Keratinocyte (primary cell): ENCODE data around the gene LSAMP. TPM values are rescaled to one million over a fixed set of nuclear protein-coding genes. Genes with fewer than 3 reads are reported as not detected.

Source experiments
- DNase-seq: peaks from one replicate; pipeline ENCODE4 v3.0.0-alpha.2; 2011; ENCODE audit warnings: low read depth, missing footprints, low spot score
- FAIRE-seq: peaks from 2 replicates; lab custom pipeline; 2011; peaks lifted over from hg19 to GRCh38; lab: Jason Lieb, UNC
- H2AFZ ChIP-seq: 2 replicates; pipeline ENCODE4 v1.6.0; 2012; ENCODE audit warnings: low read length, control low read depth, inconsistent platforms; ENCODE audit not compliant: control insufficient read depth
- H3K27ac ChIP-seq: 2 replicates; pipeline ENCODE4 v1.5.1; 2011; ENCODE audit warnings: low read length; ENCODE audit not compliant: control insufficient read depth, insufficient read depth
- H3K27me3 ChIP-seq: 3 replicates; pipeline ENCODE4 v1.6.0; 2011; ENCODE audit warnings: low read length; ENCODE audit not compliant: control insufficient read depth, insufficient read depth; ENCODE audit errors: extremely low read depth
- H3K36me3 ChIP-seq, 2 experiments: 2 replicates in 1 of 2; 3 replicates in 1 of 2; pipeline ENCODE4 v1.5.1; 2011; ENCODE audit warnings: low read length in 2 of 2, mild to moderate bottlenecking in 1 of 2; ENCODE audit not compliant: control insufficient read depth in 2 of 2, insufficient read depth in 2 of 2; ENCODE audit errors: extremely low read depth in 1 of 2
- H3K4me1 ChIP-seq: 3 replicates; pipeline ENCODE4 v1.5.1; 2011; ENCODE audit warnings: low read length; ENCODE audit not compliant: control insufficient read depth, insufficient read depth; ENCODE audit errors: extremely low read depth
- H3K4me2 ChIP-seq: 3 replicates; pipeline ENCODE4 v1.6.0; 2011; ENCODE audit warnings: low read depth, low read length; ENCODE audit not compliant: control insufficient read depth, insufficient read depth; ENCODE audit errors: extremely low read depth
- H3K4me3 ChIP-seq, 3 experiments: fragments of 200-600 bp in 1 of 3; sonication (generic) in 1 of 3; 2 replicates in 2 of 3; 3 replicates in 1 of 3; pipeline ENCODE4 v1.5.1; 2011 to 2016; ENCODE audit warnings: low read length in 3 of 3, mild to moderate bottlenecking in 3 of 3, control low read depth in 2 of 3, inconsistent platforms in 1 of 3, low read depth in 1 of 3, mixed read lengths in 1 of 3, mixed run types in 1 of 3, moderate library complexity in 1 of 3; ENCODE audit not compliant: control insufficient read depth in 2 of 3, insufficient read depth in 2 of 3; ENCODE audit errors: extremely low read depth in 1 of 3
- H3K79me2 ChIP-seq: 2 replicates; pipeline ENCODE4 v1.6.0; 2012; ENCODE audit warnings: low read length; ENCODE audit not compliant: control insufficient read depth, insufficient read depth
- H3K9ac ChIP-seq: 3 replicates; pipeline ENCODE4 v1.6.0; 2011; ENCODE audit warnings: low read length; ENCODE audit not compliant: control insufficient read depth, insufficient read depth; ENCODE audit errors: extremely low read depth
- H3K9me1 ChIP-seq: 3 replicates; pipeline ENCODE4 v1.6.0; 2011; ENCODE audit warnings: low read length; ENCODE audit not compliant: control insufficient read depth, insufficient read depth; ENCODE audit errors: extremely low read depth
- H3K9me3 ChIP-seq: 2 replicates; pipeline ENCODE4 v1.5.1; 2012; ENCODE audit warnings: low read depth, low read length; ENCODE audit not compliant: control insufficient read depth
- H4K20me1 ChIP-seq: 3 replicates; pipeline ENCODE4 v1.6.0; 2011; ENCODE audit warnings: low read length; ENCODE audit not compliant: control insufficient read depth, insufficient read depth; ENCODE audit errors: extremely low read depth
- EZH2 ChIP-seq: IDR thresholded peaks from one replicate; pipeline ENCODE4 v1.6.1; 2012; ENCODE audit warnings: inconsistent platforms, mild to moderate bottlenecking, low read length, moderate library complexity
- dilution Hi-C: fragments of 300-500 bp; cut with MboI; formaldehyde crosslinking; loops from one replicate; pipeline ENCODE4 v1.7.0; 2020; ENCODE audit warnings: low sequenced_read_pairs; ENCODE audit not compliant: extremely low pct_ligation_motif_present
- polyA plus RNA-seq, 5 experiments: library from polyadenylated mRNA; depleted of rRNA in 3 of 5; stranded (reverse) in 3 of 5; stranded (forward) in 1 of 5; unstranded in 1 of 5; fragments of >200 nt; gene quantifications; 1 replicate in 1 of 5; 2 replicates in 3 of 5; 3 replicates in 1 of 5; pipeline versions ENCODE4 v1.2.1 to v1.2.3, GENCODE V29; 2011 to 2012; ENCODE audit warnings: missing spikeins in 2 of 5, low read depth in 1 of 5, low replicate concordance in 1 of 5
- TF ChIP-seq, protein P1 (sequence below), 3 experiments: IDR thresholded peaks in 1 of 3; conservative IDR thresholded peaks in 1 of 3; optimal IDR thresholded peaks in 1 of 3; 2 replicates in 2 of 3; 3 replicates in 1 of 3; pipeline versions ENCODE3 to v1.5.1; 2011; ENCODE audit warnings: low read length in 3 of 3, mild to moderate bottlenecking in 3 of 3, moderate library complexity in 2 of 3, control low read depth in 1 of 3, inconsistent platforms in 1 of 3; ENCODE audit not compliant: insufficient read depth in 2 of 3; ENCODE audit errors: extremely low read depth in 1 of 3

The LSAMP gene
- polyA plus RNA-seq, 1 donor (not counting 4 experiments of a cell fraction or from before 2014, with no cell fraction given), result 0.12 TPM

DNA sequence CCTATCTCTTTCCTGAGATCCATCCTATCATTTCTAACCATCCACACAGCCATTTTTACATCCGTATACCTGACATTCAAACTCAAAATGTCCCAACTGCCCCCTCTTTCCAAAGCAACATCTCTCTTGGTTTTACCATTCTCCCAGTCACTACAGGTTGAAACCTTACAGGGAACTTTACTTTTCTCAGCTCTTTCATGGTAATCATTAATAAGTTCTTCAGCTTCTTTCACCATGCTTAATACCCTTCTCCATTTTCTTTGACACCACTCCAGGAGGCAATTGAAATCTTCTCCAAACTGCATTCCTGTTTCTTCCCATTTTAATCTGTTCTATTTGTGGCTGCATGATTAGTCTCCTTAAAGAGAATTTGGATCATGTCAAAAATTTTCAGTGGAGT is 469.5 kb downstream of the LSAMP start:
- dilution Hi-C loops, result no loop called here
- Histone ChIP-seq H3K4me1 (no peaks in the 10 kb centered on the region), H3K9me3 (no peaks in the 10 kb centered on the region), H3K4me3 (no peak overlapping the region), H2AFZ (no peak overlapping the region), H3K9me1 (no peaks in the 10 kb centered on the region), H3K36me3 (no peaks in the 10 kb centered on the region), H3K27ac (no peak overlapping the region), H3K9ac (no peak overlapping the region), H4K20me1 (no peaks in the 10 kb centered on the region), H3K79me2 (no peaks in the 10 kb centered on the region), H3K27me3 (no peaks in the 10 kb centered on the region), H3K4me2 (no peak overlapping the region)
- no peak for FAIRE-seq
- DNase-seq, result no peak
- no peak for TF ChIP-seq EZH2
- TF ChIP-seq, protein P1, sequence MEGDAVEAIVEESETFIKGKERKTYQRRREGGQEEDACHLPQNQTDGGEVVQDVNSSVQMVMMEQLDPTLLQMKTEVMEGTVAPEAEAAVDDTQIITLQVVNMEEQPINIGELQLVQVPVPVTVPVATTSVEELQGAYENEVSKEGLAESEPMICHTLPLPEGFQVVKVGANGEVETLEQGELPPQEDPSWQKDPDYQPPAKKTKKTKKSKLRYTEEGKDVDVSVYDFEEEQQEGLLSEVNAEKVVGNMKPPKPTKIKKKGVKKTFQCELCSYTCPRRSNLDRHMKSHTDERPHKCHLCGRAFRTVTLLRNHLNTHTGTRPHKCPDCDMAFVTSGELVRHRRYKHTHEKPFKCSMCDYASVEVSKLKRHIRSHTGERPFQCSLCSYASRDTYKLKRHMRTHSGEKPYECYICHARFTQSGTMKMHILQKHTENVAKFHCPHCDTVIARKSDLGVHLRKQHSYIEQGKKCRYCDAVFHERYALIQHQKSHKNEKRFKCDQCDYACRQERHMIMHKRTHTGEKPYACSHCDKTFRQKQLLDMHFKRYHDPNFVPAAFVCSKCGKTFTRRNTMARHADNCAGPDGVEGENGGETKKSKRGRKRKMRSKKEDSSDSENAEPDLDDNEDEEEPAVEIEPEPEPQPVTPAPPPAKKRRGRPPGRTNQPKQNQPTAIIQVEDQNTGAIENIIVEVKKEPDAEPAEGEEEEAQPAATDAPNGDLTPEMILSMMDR (optimal IDR thresholded peaks at IDR 0.05 in 1 of 3, IDR thresholded peaks at IDR 0.05 in 1 of 3, conservative IDR thresholded peaks at IDR 0.05 in 1 of 3; ENCODE audit: extremely low read depth in 1 of 3, insufficient read depth in 2 of 3, low read length in 3 of 3), result no peak

DNA sequence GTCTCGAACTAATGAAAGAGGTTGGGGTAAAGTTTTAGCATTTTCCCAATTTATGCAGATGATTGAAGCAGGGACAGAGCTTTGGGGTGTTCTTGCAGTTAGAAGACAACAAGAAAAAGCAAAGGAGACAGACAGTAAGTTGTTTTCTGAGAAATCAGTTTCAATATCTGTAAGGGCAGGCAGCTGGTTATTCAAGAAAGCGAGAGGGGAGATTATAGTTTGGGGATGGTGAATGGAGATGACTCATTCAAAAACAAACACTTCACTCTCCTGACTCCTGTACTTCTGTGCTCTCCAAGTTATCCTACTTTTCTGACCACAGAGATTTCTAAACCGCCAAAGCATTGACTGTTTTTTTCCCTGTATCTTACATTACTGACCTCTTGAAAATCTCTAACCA is 469.9 kb downstream of the LSAMP start:
- Histone ChIP-seq H3K9me1 (no peaks in the 10 kb centered on the region), H3K4me1 (no peaks in the 10 kb centered on the region), H3K9ac (no peak overlapping the region), H4K20me1 (no peaks in the 10 kb centered on the region), H2AFZ (no peak overlapping the region), H3K4me3 (no peak overlapping the region), H3K4me2 (no peak overlapping the region), H3K9me3 (no peaks in the 10 kb centered on the region), H3K27ac (no peak overlapping the region), H3K36me3 (no peaks in the 10 kb centered on the region), H3K79me2 (no peaks in the 10 kb centered on the region), H3K27me3 (no peaks in the 10 kb centered on the region)
- FAIRE-seq (no peak), DNase-seq (no peak)
- dilution Hi-C loops, result no loop called here
- TF ChIP-seq EZH2, result no peak
- TF ChIP-seq, protein P1 (optimal IDR thresholded peaks at IDR 0.05 in 1 of 3, IDR thresholded peaks at IDR 0.05 in 1 of 3, conservative IDR thresholded peaks at IDR 0.05 in 1 of 3; ENCODE audit: extremely low read depth in 1 of 3, insufficient read depth in 2 of 3, low read length in 3 of 3), result no peak
